ENCODE data around the gene SNRPN.
"Not testable (repeated sequence)": the region's sequence is repeated elsewhere in the genome, so short reads cannot be mapped to it uniquely, and the experiment has no call there.

DNA sequence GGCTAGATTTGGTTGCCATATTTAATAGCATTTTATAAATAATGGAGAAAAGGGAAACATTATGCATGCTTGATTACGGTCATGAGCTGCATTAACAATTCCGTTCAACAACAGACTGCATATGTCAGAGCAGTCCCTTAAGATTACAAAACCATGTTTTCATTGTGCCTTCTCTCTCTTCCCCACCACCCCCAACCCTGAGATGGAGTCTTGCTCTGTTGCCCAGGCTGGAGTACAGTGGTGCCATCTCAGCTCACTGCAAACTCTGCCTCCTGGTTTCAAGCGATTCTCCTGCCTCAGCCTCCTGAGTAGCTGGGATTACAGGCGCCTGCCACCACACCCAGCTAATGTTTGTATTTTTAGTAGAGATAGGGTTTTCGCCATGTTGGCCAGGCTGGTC is 17.9 kb downstream of the SNRPN start:
- not testable (repeated sequence) for TF ChIP-seq POLR2A, CTCF, EP300, POLR2AphosphoS5 (IDR thresholded peaks at IDR 0.05)
